Esophagus (tissue), 2 donors: ENCODE results near the gene KLHDC8A. TPM values are rescaled to one million over a fixed set of nuclear protein-coding genes. Genes with fewer than 3 reads are reported as not detected.
"Not testable (repeated sequence)": the region's sequence is repeated elsewhere in the genome, so short reads cannot be mapped to it uniquely, and the experiment has no call there.

Experiments used
- H3K27ac ChIP-seq, 2 donors: one replicate each; pipeline ENCODE4 v1.5.1; 2013; ENCODE audit warnings: low read depth in 2 of 2, mild to moderate bottlenecking in 2 of 2, inconsistent platforms in 1 of 2, low read length in 1 of 2, moderate library complexity in 1 of 2
- H3K27me3 ChIP-seq, 2 donors: one replicate each; pipeline ENCODE4 v1.6.1; 2013; ENCODE audit warnings: low read length in 2 of 2, control low read depth in 1 of 2, mild to moderate bottlenecking in 1 of 2; ENCODE audit not compliant: insufficient read depth in 2 of 2, control insufficient read depth in 1 of 2
- H3K36me3 ChIP-seq, 2 donors: one replicate each; pipeline ENCODE4 v1.6.1; 2013; ENCODE audit warnings: low read length in 1 of 2; ENCODE audit not compliant: control insufficient read depth in 2 of 2, insufficient read depth in 2 of 2
- H3K4me1 ChIP-seq, 2 donors: one replicate each; pipeline ENCODE4 v1.6.1; 2013; ENCODE audit warnings: low read length in 1 of 2; ENCODE audit not compliant: control insufficient read depth in 2 of 2, insufficient read depth in 2 of 2
- H3K4me3 ChIP-seq, 2 donors: one replicate each; pipeline ENCODE4 v1.5.1; 2013; ENCODE audit warnings: low read length in 2 of 2, mild to moderate bottlenecking in 2 of 2, low read depth in 1 of 2, moderate library complexity in 1 of 2
- H3K9me3 ChIP-seq, 2 donors: one replicate each; pipeline ENCODE4 v1.6.1; 2013; ENCODE audit warnings: mild to moderate bottlenecking in 2 of 2, low read depth in 1 of 2, low read length in 1 of 2, moderate library complexity in 1 of 2; ENCODE audit not compliant: control insufficient read depth in 2 of 2, insufficient read depth in 1 of 2
- WGBS, 2 donors: extraction: QIAGEN DNeasy Blood & Tissue Kit; methylation state at CpG; one replicate each; pipeline ENCODE4 v1.1.7; 2013; 5-methylcytosine and 5-hydroxymethylcytosine counted together
- polyA plus RNA-seq, 2 donors: library from polyadenylated mRNA; stranded (reverse); fragments of 200-250 nt; gene quantifications; one replicate each; pipeline ENCODE4 v1.2.3, GENCODE V29; 2013
- donor health status: healthy with polysubstance abuse.
- donor health status: Bipolar disorder and iron deficiency.

KLHDC8A gene
- polyA plus RNA-seq, 2 donors: 5.5 to 8.0 TPM

DNA sequence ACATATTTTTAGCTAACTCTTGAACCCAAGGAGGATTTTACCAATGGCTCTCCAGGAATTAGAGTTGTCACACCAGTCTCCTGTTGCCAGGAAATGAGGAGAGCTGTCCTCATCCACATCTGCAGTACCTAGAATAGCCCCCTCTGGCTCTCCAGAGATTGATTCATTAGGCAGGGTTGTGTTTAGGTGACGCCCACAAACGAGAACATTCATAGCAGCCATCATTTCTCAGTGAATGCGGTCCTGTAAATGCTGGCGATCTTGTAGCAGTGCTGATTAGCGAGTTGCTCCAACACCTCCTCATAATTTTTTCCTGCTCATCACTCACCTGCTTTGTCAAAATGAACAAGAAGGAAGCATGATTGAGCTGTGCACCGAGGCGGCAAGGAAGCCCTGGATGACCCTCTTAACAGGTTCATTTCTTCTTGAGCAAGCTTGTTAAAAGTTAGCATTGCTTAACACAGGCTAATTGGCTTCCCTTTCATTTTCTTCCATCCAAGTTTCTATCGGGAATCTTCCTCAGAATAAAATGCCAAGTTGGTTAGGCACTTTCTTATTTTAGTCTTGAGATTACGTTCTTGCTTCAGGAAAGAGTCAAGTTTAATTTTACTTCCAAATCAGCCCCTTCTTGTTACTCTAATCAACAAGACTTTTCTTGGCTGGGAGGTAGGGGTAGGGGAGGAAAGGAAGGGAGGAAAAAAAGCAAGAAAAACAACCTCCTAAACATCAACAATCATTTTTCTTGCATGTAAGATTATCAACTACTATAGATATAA is 16.5 kb upstream of the KLHDC8A start:
- H3K27me3 ChIP-seq: no peaks in the 10 kb centered on the region
- no peak overlapping the region for H3K4me3 ChIP-seq
- H3K36me3 ChIP-seq: no peaks in the 10 kb centered on the region
- no peak overlapping the region for H3K27ac ChIP-seq
- WGBS, 2 donors: 44 to 52% methylated on average over 9 of the region's 9 CpGs
- no peaks in the 10 kb centered on the region for H3K9me3 ChIP-seq
- H3K4me1 ChIP-seq: peaks cover 2 to 8% of the 10 kb centered on the region in 2 donors

DNA sequence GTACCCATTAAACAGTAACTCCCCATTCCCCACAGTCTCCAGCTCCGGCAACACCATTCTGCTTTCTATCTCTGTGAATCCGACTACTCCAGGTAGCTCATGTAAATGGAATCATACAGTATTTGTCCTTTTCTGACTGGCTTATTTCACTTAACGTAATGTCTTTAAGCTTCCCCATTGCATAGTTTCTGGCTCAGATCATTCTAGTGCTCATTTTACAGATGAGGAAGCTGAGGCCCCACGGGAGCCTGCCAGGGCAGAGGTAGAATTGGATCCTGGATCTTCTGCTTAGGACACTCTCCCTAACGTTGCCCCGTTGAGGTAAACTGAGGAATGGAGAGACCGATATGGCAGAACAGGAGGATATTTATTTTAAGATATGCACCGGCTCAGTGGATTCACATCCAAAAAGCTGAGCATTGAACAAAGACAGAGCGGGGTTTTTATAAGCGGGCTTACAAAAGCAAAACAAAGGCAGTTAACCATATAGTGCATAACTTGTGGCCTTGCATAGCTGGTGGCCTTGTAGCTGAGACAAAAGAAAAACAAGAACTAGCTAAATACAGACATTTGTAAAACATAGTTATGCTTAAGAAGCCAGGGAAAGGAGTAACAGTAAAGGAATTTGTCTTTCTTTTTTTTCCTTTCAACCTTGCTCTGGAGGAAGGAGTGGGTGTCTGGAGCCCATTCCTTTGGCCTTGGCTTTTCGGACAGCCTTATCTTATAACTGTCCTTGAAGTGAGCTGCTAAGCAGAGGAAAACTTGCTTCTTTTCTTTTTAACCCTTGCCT is 15.3 kb upstream of the KLHDC8A start:
- 59 to 68% methylated on average over 11 of the region's 11 CpGs for WGBS, 2 donors
- Histone ChIP-seq H3K36me3 (no peaks in the 10 kb centered on the region), H3K27me3 (no peaks in the 10 kb centered on the region), H3K27ac (no peak overlapping the region), H3K4me1 (peaks cover 2 to 5% of the 10 kb centered on the region in 2 donors), H3K4me3 (no peak overlapping the region), H3K9me3 (no peaks in the 10 kb centered on the region)

GRCh38 chr1:205370780-205371179 is 14.1 kb upstream of the KLHDC8A start:
- Histone ChIP-seq H3K4me1 (peaks cover 2 to 5% of the 10 kb centered on the region in 2 donors), H3K27me3 (no peaks in the 10 kb centered on the region), H3K36me3 (no peaks in the 10 kb centered on the region), H3K27ac (no peak overlapping the region), H3K4me3 (no peak overlapping the region), H3K9me3 (no peaks in the 10 kb centered on the region)

DNA sequence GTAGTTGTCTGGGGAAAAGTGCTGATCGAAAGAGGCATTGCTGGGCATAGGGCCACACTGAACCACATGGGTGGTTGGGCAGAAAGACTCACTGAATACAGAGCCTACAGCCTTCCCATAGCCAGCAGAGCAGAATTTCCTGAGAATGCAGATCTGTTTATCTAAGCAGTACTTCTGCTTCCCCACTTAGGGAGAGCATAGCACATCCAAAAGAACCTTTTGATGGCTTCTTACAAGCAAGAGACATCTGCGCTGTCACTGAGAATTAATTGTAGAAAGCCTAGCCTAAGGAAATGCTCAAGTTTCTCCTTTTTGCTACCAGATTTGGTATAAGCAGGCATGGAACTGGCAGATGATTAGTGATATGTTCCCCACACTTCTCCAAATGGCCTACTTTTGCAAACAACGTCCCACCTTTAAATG is 13.0 kb upstream of the KLHDC8A start:
- 53 to 69% methylated on average over 3 of the region's 3 CpGs for WGBS, 2 donors
- no peaks in the 10 kb centered on the region for H3K36me3 ChIP-seq
- H3K9me3 ChIP-seq: no peaks in the 10 kb centered on the region
- H3K27ac ChIP-seq: no peak overlapping the region
- H3K27me3 ChIP-seq: no peaks in the 10 kb centered on the region
- H3K4me1 ChIP-seq: peaks cover 0 to 4% of the 10 kb centered on the region in 2 donors
- H3K4me3 ChIP-seq: no peak overlapping the region

DNA sequence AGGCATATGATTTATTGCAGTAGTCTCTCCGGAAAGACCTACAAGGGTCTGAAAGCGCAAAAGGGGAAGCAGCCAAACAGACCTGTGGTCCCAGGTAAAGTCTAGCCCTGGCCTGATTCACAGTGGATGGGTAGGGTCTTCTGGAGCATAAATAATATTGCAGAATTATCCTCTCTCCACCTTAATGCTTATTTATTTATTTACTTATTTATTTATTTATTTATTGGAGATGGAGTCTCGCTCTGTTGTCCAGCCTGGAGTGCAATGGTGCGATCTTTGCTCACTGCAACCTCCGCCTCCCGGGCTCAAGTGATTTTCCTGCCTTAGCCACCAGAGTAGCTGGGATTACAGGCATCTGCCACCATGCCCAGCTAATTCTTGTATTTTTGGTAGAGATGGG is 11.8 kb upstream of the KLHDC8A start:
- no peaks in the 10 kb centered on the region for H3K36me3 ChIP-seq
- no peak overlapping the region for H3K4me3 ChIP-seq
- H3K4me1 ChIP-seq: peaks cover 0 to 4% of the 10 kb centered on the region in 2 donors
- no peaks in the 10 kb centered on the region for H3K9me3 ChIP-seq
- H3K27me3 ChIP-seq: no peaks in the 10 kb centered on the region
- H3K27ac ChIP-seq: no peak overlapping the region
- WGBS, 2 donors: 96 to 98% methylated on average over 6 of the region's 6 CpGs

DNA sequence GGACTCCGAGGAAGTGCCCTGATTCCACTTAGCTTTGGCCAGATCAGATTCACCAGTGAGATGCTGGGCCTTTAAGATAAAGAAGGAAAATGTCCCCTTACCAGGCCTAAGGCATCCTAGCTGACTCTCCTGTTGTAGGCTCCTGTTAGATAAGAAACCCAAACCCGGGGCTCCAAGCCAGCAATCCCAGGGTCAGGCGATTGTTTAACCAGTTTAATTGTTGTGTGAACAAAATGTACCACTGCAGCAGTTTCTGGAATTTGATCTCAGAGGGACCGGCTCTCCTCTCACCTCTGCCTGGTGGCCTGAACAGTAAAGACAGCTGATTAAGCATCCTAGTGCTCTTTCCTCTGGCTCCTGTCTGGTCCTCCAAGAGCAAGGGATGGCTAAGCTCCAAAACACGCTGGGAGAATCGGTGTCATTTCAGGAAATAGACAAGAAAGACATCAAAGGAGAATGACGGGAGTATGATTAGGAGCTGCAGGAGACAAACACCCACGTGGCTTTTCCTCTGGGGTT is 9.3 kb upstream of the KLHDC8A start:
- Histone ChIP-seq H3K27ac (no peak overlapping the region), H3K4me3 (no peak overlapping the region), H3K36me3 (no peaks in the 10 kb centered on the region), H3K27me3 (no peaks in the 10 kb centered on the region), H3K9me3 (no peaks in the 10 kb centered on the region), H3K4me1 (no peaks in the 10 kb centered on the region)
- WGBS, 2 donors: 40 to 41% methylated on average over 8 of the region's 8 CpGs

GRCh38 chr1:205365086-205365485 is 8.4 kb upstream of the KLHDC8A start:
- H3K27ac ChIP-seq, H3K27me3 ChIP-seq, H3K4me1 ChIP-seq, H3K9me3 ChIP-seq, H3K4me3 ChIP-seq, H3K36me3 ChIP-seq: not testable (repeated sequence)
- 88 to 90% methylated on average over 8 of the region's 8 CpGs for WGBS, 2 donors

- peaks cover 0 to 4% of the 10 kb centered on the region in 2 donors for H3K4me1 ChIP-seq
- no peaks in the 10 kb centered on the region for H3K36me3 ChIP-seq
- H3K27ac ChIP-seq: no peak overlapping the region
- H3K9me3 ChIP-seq: no peaks in the 10 kb centered on the region
- WGBS, 2 donors: 78 to 81% methylated on average over 4 of the region's 4 CpGs
- H3K4me3 ChIP-seq: no peak overlapping the region
- H3K27me3 ChIP-seq: no peaks in the 10 kb centered on the region
These were observed 4.2 kb upstream of the KLHDC8A start for GRCh38 chr1:205360891-205361290.

GRCh38 chr1:205359771-205360565 is 3.2 kb upstream of the KLHDC8A start:
- no peaks in the 10 kb centered on the region for H3K27me3 ChIP-seq
- no peak overlapping the region for H3K27ac ChIP-seq
- H3K36me3 ChIP-seq: no peaks in the 10 kb centered on the region
- WGBS, 2 donors: 56 to 65% methylated on average over 11 of the region's 11 CpGs
- H3K4me3 ChIP-seq: no peak overlapping the region
- no peaks in the 10 kb centered on the region for H3K9me3 ChIP-seq
- H3K4me1 ChIP-seq: peaks cover 0 to 4% of the 10 kb centered on the region in 2 donors
